Measurements from ENCODE around the gene ATP6V0E1. TPM values are rescaled to one million over a fixed set of nuclear protein-coding genes. Genes with fewer than 3 reads are reported as not detected.

Gene ATP6V0E1
- total and polyA plus RNA-seq, 2 of the 4 experiments (the other 2 are of a cell fraction) = 258 to 277 TPM

DNA sequence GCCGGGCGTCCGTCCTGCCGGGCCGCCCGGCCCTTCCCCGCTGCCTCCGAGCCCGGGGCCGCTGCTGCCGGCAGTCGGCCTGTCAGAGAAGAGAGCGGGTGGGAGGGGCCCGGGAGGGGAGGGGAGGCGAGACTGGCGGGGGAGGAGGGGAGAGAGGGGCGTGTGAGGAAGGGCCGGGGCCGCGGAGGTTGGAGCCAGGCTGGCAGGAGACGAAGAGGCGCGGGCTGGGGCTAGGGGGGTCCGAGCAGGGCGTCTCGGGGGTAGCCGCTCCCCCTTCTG lies 73.2 kb downstream of the ATP6V0E1 start:
- Histone ChIP-seq H3K9me3 (ENCODE audit: control insufficient read depth, insufficient read depth, low read length) (no peaks in the 10 kb centered on the region), H2BK120ac (ENCODE audit: low read depth, low read length) (no peak overlapping the region), H2AK5ac (ENCODE audit: low read depth, low read length) (no peak overlapping the region), H2AFZ (replicated peaks; ENCODE audit: low read length, poor library complexity) (peak overlapping the region; percentile 96), H3K56ac (ENCODE audit: extremely low read depth, insufficient read depth, low read length) (no peak overlapping the region), H3K4me3 (ENCODE audit: insufficient read depth, low read depth, low read length) (peak overlapping the region; percentile 62), H3K4ac (ENCODE audit: low read depth, low read length) (no peak overlapping the region), H3K4me1 (ENCODE audit: control insufficient read depth, insufficient read depth, low read length) (peaks cover 3% of the 10 kb centered on the region), H3K23ac (ENCODE audit: low read depth, low read length) (no peak overlapping the region), H3K36me3 (ENCODE audit: control insufficient read depth, insufficient read depth, low read length) (peaks cover 4% of the 10 kb centered on the region; the same call in 1 of the 2 replicates), H2BK5ac (ENCODE audit: low read depth, low read length, poor library complexity, severe bottlenecking) (peak overlapping the region; percentile 86), H3K14ac (replicated peaks; ENCODE audit: low read depth, low read length) (no peak overlapping the region), H3K27me3 (ENCODE audit: control insufficient read depth, insufficient read depth, low read length) (no peaks in the 10 kb centered on the region), H4K91ac (ENCODE audit: insufficient read depth, low read depth, low read length) (no peak overlapping the region), H3K79me1 (ENCODE audit: low read depth in 1 of 2, low read length in 2 of 2) (peaks cover 3 to 17% of the 10 kb centered on the region in 2 experiments; a peak in 3 of 4 replicates), H3K9me1 (ENCODE audit: insufficient read depth, low read length) (0 out of 2 replicates have a peak, but pooled peaks cover 5% of the 10 kb centered on the region), H2BK20ac (ENCODE audit: low read depth, low read length) (no peak overlapping the region), H3K9ac (ENCODE audit: low read depth, low read length) (peak overlapping the region; percentile 21; the same call in 1 of the 2 replicates), H4K5ac (ENCODE audit: low read depth, low read length) (no peak overlapping the region), H3K18ac (ENCODE audit: low read depth, low read length) (no peak overlapping the region), H2AK9ac (replicated peaks; ENCODE audit: low read depth, low read length, poor library complexity) (peak overlapping the region; percentile 88), H2BK15ac (ENCODE audit: low read depth, low read length) (no peak overlapping the region), H3K27ac (ENCODE audit: insufficient read depth, low read length) (peak overlapping the region; percentile 60), H4K20me1 (ENCODE audit: insufficient read depth, low read length) (no peaks in the 10 kb centered on the region), H4K8ac (ENCODE audit: low read depth in 2 of 2, low read length in 2 of 2) (no peak overlapping the region), H3K4me2 (ENCODE audit: low read depth, low read length) (no peak overlapping the region)
- ATAC-seq (ENCODE audit: low read depth) (peak; percentile 59), DNase-seq (no peak)
- BruUV-seq (replicated peaks) = no TSS peak
- dilution Hi-C loops (cut with HindIII; ENCODE audit: low sequenced_read_pairs, unreplicated experiment) (no loop called here), in situ Hi-C loops (cut with MboI; ENCODE audit: low sequenced_read_pairs) (no loop called here), intact Hi-C loops (cut with micrococcal nuclease) (loop anchor here (1.0 to 5.0 kb wide), 4 partner anchors 38 to 344 kb away; no protein-coding TSS in a partner anchor)
- CTCF ChIA-PET = interaction anchor here (1.1 kb wide), 1 partner anchor 46 kb away, joined by 3 read pairs; no protein-coding TSS in a partner anchor
- 0% methylated on average over 6 of the region's 27 CpGs; no CpG with 5 or more reads in 1 of the 2 experiments for WGBS, 2 experiments (ENCODE audit: extremely low coverage in 2 of 2, insufficient read length in 1 of 2)
- TF ChIP-seq FOS (IDR thresholded peaks at IDR 0.05; ENCODE audit: low read depth, low read length) (no peak), POLR2A (IDR thresholded peaks at IDR 0.05; ENCODE audit: low read depth, low read length) (0 out of 2 replicates have a peak, but pooled peaks have one; percentile 5), NFE2L2 (IDR thresholded peaks at IDR 0.05; ENCODE audit: low read depth, low read length) (no peak)
- TF ChIP-seq, protein P1, sequence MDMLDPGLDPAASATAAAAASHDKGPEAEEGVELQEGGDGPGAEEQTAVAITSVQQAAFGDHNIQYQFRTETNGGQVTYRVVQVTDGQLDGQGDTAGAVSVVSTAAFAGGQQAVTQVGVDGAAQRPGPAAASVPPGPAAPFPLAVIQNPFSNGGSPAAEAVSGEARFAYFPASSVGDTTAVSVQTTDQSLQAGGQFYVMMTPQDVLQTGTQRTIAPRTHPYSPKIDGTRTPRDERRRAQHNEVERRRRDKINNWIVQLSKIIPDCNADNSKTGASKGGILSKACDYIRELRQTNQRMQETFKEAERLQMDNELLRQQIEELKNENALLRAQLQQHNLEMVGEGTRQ (IDR thresholded peaks at IDR 0.05; ENCODE audit: low read depth, low read length) = no peak
- POLR2A ChIA-PET (ENCODE audit: unreplicated experiment) = interaction anchor here (0.6 to 0.7 kb wide), 3 partner anchors 73 to 346 kb away, joined by 3 to 7 read pairs (median 3); partner anchors contain the start of gene ATP6V0E1
